Kidney epithelial cell (primary cell): ENCODE results near the gene ELMO1. TPM values are rescaled to one million over a fixed set of nuclear protein-coding genes. Genes with fewer than 3 reads are reported as not detected.

Experiments used
- DNase-seq: peaks from one replicate; pipeline ENCODE4 v3.0.0-alpha.2; 2010; ENCODE audit warnings: low read depth
- H3K27me3 ChIP-seq: 2 replicates; pipeline ENCODE4 v1.6.0; 2011; ENCODE audit warnings: low read length; ENCODE audit not compliant: control insufficient read depth, insufficient read depth
- H3K36me3 ChIP-seq: 2 replicates; pipeline ENCODE4 v1.5.1; 2011; ENCODE audit warnings: low read length; ENCODE audit not compliant: control insufficient read depth, insufficient read depth
- H3K4me3 ChIP-seq: 2 replicates; pipeline ENCODE4 v1.5.1; 2011; ENCODE audit warnings: low read depth, mild to moderate bottlenecking, control low read depth, low read length
- CTCF ChIP-seq: IDR thresholded peaks from 2 replicates; pipeline ENCODE4 v1.5.1; 2011; ENCODE audit warnings: mild to moderate bottlenecking, moderate library complexity, low read length, control low read depth, inconsistent platforms; ENCODE audit not compliant: insufficient read depth, poor library complexity, severe bottlenecking
- total RNA-seq: library from RNA; depleted of rRNA; stranded (reverse); fragments of >200 nt; gene quantifications from 2 replicates; pipeline ENCODE4 v1.2.3, GENCODE V29; 2015

ELMO1 gene
- total RNA-seq, 1 donor from 2014 or later = 11.4 TPM

GRCh38 chr7:37235813-37236212 is 212.9 kb downstream of the ELMO1 start:
- DNase-seq = no peak
- TF ChIP-seq CTCF = no peak
- Histone ChIP-seq H3K36me3 (no peaks in the 10 kb centered on the region), H3K27me3 (no peaks in the 10 kb centered on the region), H3K4me3 (no peak overlapping the region)

GRCh38 chr7:37234928-37235327 is 213.7 kb downstream of the ELMO1 start:
- TF ChIP-seq CTCF = peak; percentile 61
- Histone ChIP-seq H3K27me3 (no peaks in the 10 kb centered on the region), H3K36me3 (no peaks in the 10 kb centered on the region), H3K4me3 (no peak overlapping the region)
- DNase-seq = no peak

- Histone ChIP-seq H3K27me3 (no peaks in the 10 kb centered on the region), H3K36me3 (no peaks in the 10 kb centered on the region), H3K4me3 (no peak overlapping the region)
- no peak for DNase-seq
- no peak for TF ChIP-seq CTCF
Observed at GRCh38 chr7:37234334-37234733, 214.3 kb downstream of the ELMO1 start.

- H3K27me3 ChIP-seq = no peaks in the 10 kb centered on the region
Observed at GRCh38 chr7:37231613-37232012, 217.1 kb downstream of the ELMO1 start.

GRCh38 chr7:37230221-37230620 is 218.4 kb downstream of the ELMO1 start:
- TF ChIP-seq CTCF = no peak
- Histone ChIP-seq H3K27me3 (no peaks in the 10 kb centered on the region), H3K4me3 (no peak overlapping the region), H3K36me3 (no peaks in the 10 kb centered on the region)
- no peak for DNase-seq

More at GRCh38 chr7:37231613-37232012, 217.1 kb downstream of the ELMO1 start:
- Histone ChIP-seq H3K4me3 (no peak overlapping the region), H3K36me3 (no peaks in the 10 kb centered on the region)
- TF ChIP-seq CTCF = no peak
- no peak for DNase-seq

GRCh38 chr7:37229381-37229780 is 219.3 kb downstream of the ELMO1 start:
- Histone ChIP-seq H3K27me3 (no peaks in the 10 kb centered on the region), H3K36me3 (no peaks in the 10 kb centered on the region), H3K4me3 (no peak overlapping the region)
- no peak for DNase-seq
- no peak for TF ChIP-seq CTCF
